GM12878 (cell line): Measurements from ENCODE around the gene CRIM1. TPM values are rescaled to one million over a fixed set of nuclear protein-coding genes. Genes with fewer than 3 reads are reported as not detected.
A peak's percentile ranks its signal among the peaks of the same experiment; 100 is the strongest.

Experiments used
- ATAC-seq: fragments of 200-7000 bp; cut with Tn5 transposase; 3 replicates; pipeline ENCODE4 v1.9.1; 2020; ENCODE audit warnings: mild to moderate bottlenecking, moderate library complexity
- BruUV-seq: library from RNA; stranded (reverse); fragments of 400-500 nt; replicated peaks from 2 replicates; lab custom pipeline; 2021; lab: Mats Ljungman, UMichigan
- CTCF ChIA-PET: fragments of 300-600 bp; sonication (Branson Sonifier 250); formaldehyde crosslinking; extraction: SDS; loops from one replicate; lab custom pipeline; 2021; ENCODE audit warnings: inconsistent platforms; lab: Yijun Ruan, JAX
- POLR2A ChIA-PET: fragments of 350-600 bp; formaldehyde crosslinking; extraction: SDS; loops from one replicate; lab custom pipeline; 2021; ENCODE audit warnings: inconsistent platforms; lab: Charles Lee
- RAD21 ChIA-PET: fragments of 300-600 bp; sonication (Branson Sonifier 250); formaldehyde crosslinking; loops from one replicate; lab custom pipeline; 2023; ENCODE audit warnings: antibody characterized with exemption; ENCODE audit not compliant: unreplicated experiment; lab: Charles Lee
- SMC1A ChIA-PET: fragments of 300-600 bp; sonication (Branson Sonifier 250); formaldehyde crosslinking; loops from one replicate; lab custom pipeline; 2023; ENCODE audit not compliant: unreplicated experiment, uncharacterized antibody; lab: Charles Lee
- DNase-seq: peaks from one replicate; pipeline ENCODE4 v3.0.0-alpha.2; 2011; ENCODE audit warnings: low read depth, low spot score
- FAIRE-seq: peaks from 3 replicates; lab custom pipeline; 2011; peaks lifted over from hg19 to GRCh38; lab: Jason Lieb, UNC
- H2AFZ ChIP-seq: 2 replicates; pipeline ENCODE4 v1.6.0; 2011; ENCODE audit warnings: low read depth, low read length, control low read depth; ENCODE audit not compliant: control insufficient read depth
- H3K27ac ChIP-seq: 2 replicates; pipeline ENCODE4 v1.5.1; 2011; ENCODE audit warnings: control low read depth; ENCODE audit not compliant: control insufficient read depth, insufficient read depth
- H3K27me3 ChIP-seq, 2 experiments: replicated peaks in 1 of 2; 2 replicates each; pipeline versions ENCODE4 v1.6.0 to v1.6.1; 2011; ENCODE audit warnings: low read length in 1 of 2; ENCODE audit not compliant: control insufficient read depth in 2 of 2, insufficient read depth in 2 of 2
- H3K36me3 ChIP-seq, 2 experiments: 2 replicates each; pipeline ENCODE4 v1.5.1; 2011; ENCODE audit warnings: low read length in 1 of 2; ENCODE audit not compliant: control insufficient read depth in 2 of 2, insufficient read depth in 2 of 2
- H3K4me1 ChIP-seq: 2 replicates; pipeline ENCODE4 v1.6.1; 2011; ENCODE audit warnings: mild to moderate bottlenecking, low read length, moderate library complexity, mixed read lengths; ENCODE audit not compliant: control insufficient read depth, insufficient read depth
- H3K4me2 ChIP-seq: 2 replicates; pipeline ENCODE4 v1.6.0; 2011; ENCODE audit warnings: control low read depth; ENCODE audit not compliant: control insufficient read depth, insufficient read depth
- H3K4me3 ChIP-seq: fragments of 200-600 bp; sonication (generic); 2 replicates; pipeline ENCODE4 v1.5.1; 2016
- H3K79me2 ChIP-seq: 2 replicates; pipeline ENCODE4 v1.6.0; 2011; ENCODE audit warnings: low read length; ENCODE audit not compliant: control insufficient read depth, insufficient read depth
- H3K9ac ChIP-seq: 2 replicates; pipeline ENCODE4 v1.8.0; 2011; ENCODE audit warnings: low read length, control low read depth, mixed read lengths; ENCODE audit not compliant: control insufficient read depth, insufficient read depth
- H3K9me3 ChIP-seq: replicated peaks from 3 replicates; pipeline ENCODE4 v1.5.1; 2011; ENCODE audit warnings: mild to moderate bottlenecking, low read length; ENCODE audit not compliant: control insufficient read depth, insufficient read depth
- H4K20me1 ChIP-seq: 2 replicates; pipeline ENCODE4 v1.6.0; 2011; ENCODE audit not compliant: control insufficient read depth, insufficient read depth
- NKRF ChIP-seq: fragments of 450-650 bp; conservative IDR thresholded peaks from 2 replicates; pipeline ENCODE4 v1.6.1; 2017; ENCODE audit warnings: mild to moderate bottlenecking, moderate library complexity
- SPI1 ChIP-seq: IDR thresholded peaks from 2 replicates; pipeline ENCODE4 v1.6.1; 2011; ENCODE audit warnings: low read depth, mild to moderate bottlenecking, low read length, moderate library complexity, borderline replicate concordance; ENCODE audit not compliant: insufficient read depth
- ZBED1 ChIP-seq: IDR thresholded peaks from 2 replicates; pipeline ENCODE4 v1.6.1; 2016; ENCODE audit warnings: borderline replicate concordance
- ZNF592 ChIP-seq: fragments of 450-650 bp; IDR thresholded peaks from 2 replicates; pipeline ENCODE4 v1.6.1; 2017; ENCODE audit warnings: mild to moderate bottlenecking, moderate library complexity
- WGBS: methylation state at CpG from one replicate; pipeline ENCODE4 v1.1.6; 2016; ENCODE audit warnings: low lambda C conversion rate; ENCODE audit not compliant: insufficient replicate concordance, insufficient coverage; ENCODE audit errors: missing lambda C conversion rate; 5-methylcytosine and 5-hydroxymethylcytosine counted together
- in situ Hi-C: fragments of 300-500 bp; cut with MboI; formaldehyde crosslinking; loops from 9 replicates; pipeline ENCODE4 v1.14.3; 2018; ENCODE audit warnings: mixed read lengths
- intact Hi-C: fragments of 100-400 bp; cut with micrococcal nuclease; formaldehyde crosslinking; loops from one replicate; pipeline ENCODE4 v1.14.2; 2022; ENCODE audit not compliant: unreplicated experiment
- polyA plus RNA-seq, 11 experiments: library from polyadenylated mRNA; depleted of rRNA in 4 of 11; unstranded in 6 of 11; stranded (reverse) in 5 of 11; fragments of >200 nt; fragmentation: Nextera tagmentation in 4 of 11; fragmentation: Illumina TruSeq in 1 of 11; extraction: Ambion mirVana in 4 of 11; extraction: Trizol in 1 of 11; gene quantifications; 1 replicate in 1 of 11; 2 replicates in 10 of 11; pipeline versions ENCODE4 v1.2.1 to v1.2.3, GENCODE V29; 2011 to 2016; ENCODE audit warnings: inconsistent platforms in 2 of 11, missing spikeins in 2 of 11, low read depth in 1 of 11
- total RNA-seq, 4 experiments: library from RNA; depleted of rRNA in 3 of 4; stranded (reverse); fragments of >200 nt in 3 of 4; fragmentation: Illumina TruSeq in 1 of 4; extraction: Trizol in 1 of 4; gene quantifications; 2 replicates each; pipeline versions ENCODE4 v1.2.1 to v1.2.3, GENCODE V29; 2013 to 2021

CRIM1 gene
- total and polyA plus RNA-seq, 10 of the 15 experiments (the other 5 are each of a cell fraction or from before 2014, with no cell fraction given): 0.42 to 7.4 (median 3.1) TPM

- no peak for TF ChIP-seq NKRF
Observed at GRCh38 chr2:36464006-36464721, 108.6 kb downstream of the CRIM1 start (continued).

- H3K4me3 ChIP-seq: no peak overlapping the region
- H2AFZ ChIP-seq: no peak overlapping the region
- no peaks in the 10 kb centered on the region for H4K20me1 ChIP-seq
- H3K27ac ChIP-seq: no peak overlapping the region
- H3K9ac ChIP-seq: no peak overlapping the region
- peak; percentile 30; the same call in 1 of the 3 replicates for ATAC-seq
- ChIA-PET POLR2A (no interaction called here), SMC1A (no interaction called here), CTCF (no interaction called here), RAD21 (no interaction called here)
- H3K79me2 ChIP-seq: no peaks in the 10 kb centered on the region
- no peaks in the 10 kb centered on the region for H3K4me1 ChIP-seq
- WGBS: 52% methylated on average over 4 of the region's 4 CpGs
- FAIRE-seq: no peak
- H3K27me3 ChIP-seq: peaks cover 0 to 2% of the 10 kb centered on the region in 2 experiments; a peak in 2 of 4 replicates
- no peak for DNase-seq
- in situ Hi-C loops: no loop called here
- no peaks in the 10 kb centered on the region for H3K36me3 ChIP-seq
- no TSS peak for BruUV-seq
- TF ChIP-seq SPI1 (peak; percentile 59; the same call in 1 of the 2 replicates), ZNF592 (no peak), ZBED1 (no peak)
- intact Hi-C loops: no loop called here
- no peaks in the 10 kb centered on the region for H3K9me3 ChIP-seq
- no peak overlapping the region for H3K4me2 ChIP-seq
Observed at GRCh38 chr2:36466135-36466534, 110.6 kb downstream of the CRIM1 start.
